Endodermal cell (in vitro differentiated cells): ENCODE data around the gene SMIM38. TPM values are rescaled to one million over a fixed set of nuclear protein-coding genes. Genes with fewer than 3 reads are reported as not detected.
A peak's percentile ranks its signal among the peaks of the same experiment; 100 is the strongest.

Experiments used
- DNase-seq: peaks from one replicate; pipeline ENCODE4 v3.0.0-alpha.2; 2017
- H3K27ac ChIP-seq: 2 replicates; pipeline ENCODE4 v1.5.1; 2013; ENCODE audit warnings: mild to moderate bottlenecking, low read depth, low read length, moderate library complexity
- H3K27me3 ChIP-seq: 2 replicates; pipeline ENCODE4 v1.6.1; 2013; ENCODE audit warnings: mild to moderate bottlenecking, low read length, moderate library complexity; ENCODE audit not compliant: insufficient read depth, control insufficient read depth, poor library complexity, severe bottlenecking
- H3K36me3 ChIP-seq: 2 replicates; pipeline ENCODE4 v1.7.0; 2013; ENCODE audit warnings: mild to moderate bottlenecking, low read length, moderate library complexity; ENCODE audit not compliant: control insufficient read depth, insufficient read depth
- H3K4me1 ChIP-seq: one replicate; pipeline ENCODE4 v1.7.0; 2013; ENCODE audit warnings: low read length; ENCODE audit not compliant: control insufficient read depth, insufficient read depth
- H3K4me3 ChIP-seq: 2 replicates; pipeline ENCODE4 v1.5.1; 2013; ENCODE audit warnings: mild to moderate bottlenecking, low read length, moderate library complexity
- H3K9ac ChIP-seq: 2 replicates; pipeline ENCODE4 v1.6.1; 2013; ENCODE audit warnings: mild to moderate bottlenecking, low read length, moderate library complexity; ENCODE audit not compliant: poor library complexity, severe bottlenecking; ENCODE audit errors: extremely low read depth
- H3K9me3 ChIP-seq: 2 replicates; pipeline ENCODE4 v1.6.1; 2013; ENCODE audit warnings: mild to moderate bottlenecking, low read length, moderate library complexity; ENCODE audit not compliant: control insufficient read depth
- H3K27ac Mint-ChIP-seq: 2 replicates; pipeline ENCODE4 v1.8.0; 2020; ENCODE audit warnings: mixed read lengths
- H3K27me3 Mint-ChIP-seq: 2 replicates; pipeline ENCODE4 v1.8.0; 2021; ENCODE audit warnings: mild to moderate bottlenecking, mixed read lengths; ENCODE audit not compliant: insufficient read depth
- H3K36me3 Mint-ChIP-seq: 2 replicates; pipeline ENCODE4 v1.8.0; 2020; ENCODE audit warnings: low read depth, mixed read lengths
- H3K4me1 Mint-ChIP-seq: 2 replicates; pipeline ENCODE4 v1.8.0; 2020; ENCODE audit warnings: mixed read lengths
- H3K4me3 Mint-ChIP-seq: 2 replicates; pipeline ENCODE4 v1.8.0; 2020; ENCODE audit warnings: mild to moderate bottlenecking, moderate library complexity, mixed read lengths
- H3K9me3 Mint-ChIP-seq: 2 replicates; pipeline ENCODE4 v1.8.0; 2020; ENCODE audit warnings: mild to moderate bottlenecking, mixed read lengths
- CTCF ChIP-seq: fragments of 200-600 bp; sonication (generic); conservative IDR thresholded peaks from 2 replicates; pipeline ENCODE4 v1.5.0; 2021; ENCODE audit warnings: antibody characterized with exemption, mild to moderate bottlenecking
- WGBS, 2 experiments: methylation state at CpG; one replicate each; pipeline versions ENCODE4 v1.1.5 to v1.1.7; 2013; ENCODE audit warnings: missing lambda C conversion rate in 2 of 2, mixed read lengths in 1 of 2; ENCODE audit not compliant: insufficient coverage in 1 of 2, insufficient read length in 1 of 2; 5-methylcytosine and 5-hydroxymethylcytosine counted together
- total RNA-seq, 2 donors: library from RNA; stranded (reverse); fragmentation: NEBNext Ultra II Directional in 1 of 2; extraction: Animal tissue kit (Norgen Biotek cat#: 25700) in 1 of 2; gene quantifications; 2 replicates in 1 of 2; 3 replicates in 1 of 2; pipeline ENCODE4 v1.2.1, GENCODE V29; 2021

SMIM38 gene
- total RNA-seq, 2 donors from 2014 or later, result 0.20 to 0.64 TPM

GRCh38 chr11:69192301-69192721 lies 36.6 kb downstream of the SMIM38 start:
- no peaks in the 10 kb centered on the region for H3K27me3 Mint-ChIP-seq
- H3K27ac Mint-ChIP-seq, result no peak overlapping the region
- peaks cover 6% of the 10 kb centered on the region for H3K9me3 Mint-ChIP-seq
- Histone ChIP-seq H3K4me3 (no peak overlapping the region), H3K36me3 (no peaks in the 10 kb centered on the region), H3K9me3 (no peaks in the 10 kb centered on the region), H3K4me1 (no peaks in the 10 kb centered on the region), H3K27ac (peak overlapping the region; percentile 73), H3K9ac (no peak overlapping the region), H3K27me3 (no peaks in the 10 kb centered on the region)
- no peak for TF ChIP-seq CTCF
- H3K4me1 Mint-ChIP-seq, result no peaks in the 10 kb centered on the region
- no peak for DNase-seq
- no peak overlapping the region for H3K4me3 Mint-ChIP-seq
- 89 to 94% methylated on average over 16 to 17 of the region's 17 CpGs for WGBS, 2 experiments
- no peaks in the 10 kb centered on the region for H3K36me3 Mint-ChIP-seq

- Mint-ChIP-seq H3K36me3 (no peaks in the 10 kb centered on the region), H3K27ac (no peak overlapping the region), H3K27me3 (peaks cover 3% of the 10 kb centered on the region), H3K4me3 (no peak overlapping the region), H3K4me1 (no peaks in the 10 kb centered on the region), H3K9me3 (peaks cover 3% of the 10 kb centered on the region)
- WGBS, 2 experiments, result 72 to 89% methylated on average over 2 to 5 of the region's 5 CpGs
- no peak for DNase-seq
- Histone ChIP-seq H3K9me3 (no peaks in the 10 kb centered on the region), H3K9ac (no peak overlapping the region), H3K36me3 (no peaks in the 10 kb centered on the region), H3K4me1 (no peaks in the 10 kb centered on the region), H3K27ac (no peak overlapping the region), H3K4me3 (no peak overlapping the region), H3K27me3 (no peaks in the 10 kb centered on the region)
- no peak for TF ChIP-seq CTCF
These were observed 37.4 kb downstream of the SMIM38 start for GRCh38 chr11:69193151-69193550.

- H3K9ac ChIP-seq, result no peak overlapping the region
- Mint-ChIP-seq H3K4me3 (no peak overlapping the region), H3K36me3 (no peaks in the 10 kb centered on the region), H3K27me3 (peaks cover 3% of the 10 kb centered on the region), H3K27ac (no peak overlapping the region), H3K4me1 (no peaks in the 10 kb centered on the region), H3K9me3 (peaks cover 3% of the 10 kb centered on the region)
- H3K4me3 ChIP-seq, result no peak overlapping the region
- 76% methylated on average over 2 of the region's 2 CpGs; no CpG with 5 or more reads in 1 of the 2 experiments for WGBS, 2 experiments
- no peaks in the 10 kb centered on the region for H3K4me1 ChIP-seq
- no peak for TF ChIP-seq CTCF
- H3K36me3 ChIP-seq, result no peaks in the 10 kb centered on the region
- H3K9me3 ChIP-seq, result no peaks in the 10 kb centered on the region
- DNase-seq, result no peak
- H3K27me3 ChIP-seq, result no peaks in the 10 kb centered on the region
- no peak overlapping the region for H3K27ac ChIP-seq
These were observed 37.9 kb downstream of the SMIM38 start for GRCh38 chr11:69193629-69194028.
